ENCODE data around the gene TAF15.

The TAF15 gene

DNA sequence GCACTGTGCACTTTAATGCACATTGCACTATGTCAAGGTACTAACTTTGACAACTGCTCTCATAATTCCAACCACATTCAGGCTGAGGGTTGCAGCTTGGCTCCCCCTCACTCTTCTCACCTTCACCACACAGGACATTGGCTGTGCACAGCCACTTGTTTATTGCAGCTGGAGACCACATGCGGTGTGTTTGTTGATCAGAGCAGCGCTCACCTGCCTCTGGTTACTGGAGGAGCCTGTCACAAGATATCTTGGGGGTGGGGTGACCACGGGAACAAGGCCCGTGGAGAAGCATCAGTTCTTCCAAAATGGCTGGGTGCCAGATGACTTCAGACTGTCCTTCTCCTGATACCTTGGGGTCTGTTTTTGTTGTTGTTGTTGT, 81.5 kb downstream of the TAF15 start:
- TF ChIP-seq, protein P1, sequence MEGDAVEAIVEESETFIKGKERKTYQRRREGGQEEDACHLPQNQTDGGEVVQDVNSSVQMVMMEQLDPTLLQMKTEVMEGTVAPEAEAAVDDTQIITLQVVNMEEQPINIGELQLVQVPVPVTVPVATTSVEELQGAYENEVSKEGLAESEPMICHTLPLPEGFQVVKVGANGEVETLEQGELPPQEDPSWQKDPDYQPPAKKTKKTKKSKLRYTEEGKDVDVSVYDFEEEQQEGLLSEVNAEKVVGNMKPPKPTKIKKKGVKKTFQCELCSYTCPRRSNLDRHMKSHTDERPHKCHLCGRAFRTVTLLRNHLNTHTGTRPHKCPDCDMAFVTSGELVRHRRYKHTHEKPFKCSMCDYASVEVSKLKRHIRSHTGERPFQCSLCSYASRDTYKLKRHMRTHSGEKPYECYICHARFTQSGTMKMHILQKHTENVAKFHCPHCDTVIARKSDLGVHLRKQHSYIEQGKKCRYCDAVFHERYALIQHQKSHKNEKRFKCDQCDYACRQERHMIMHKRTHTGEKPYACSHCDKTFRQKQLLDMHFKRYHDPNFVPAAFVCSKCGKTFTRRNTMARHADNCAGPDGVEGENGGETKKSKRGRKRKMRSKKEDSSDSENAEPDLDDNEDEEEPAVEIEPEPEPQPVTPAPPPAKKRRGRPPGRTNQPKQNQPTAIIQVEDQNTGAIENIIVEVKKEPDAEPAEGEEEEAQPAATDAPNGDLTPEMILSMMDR (IDR thresholded peaks at IDR 0.05; ENCODE audit: low read depth, low read length, missing control alignments) = no peak
- no peak for DNase-seq (ENCODE audit: low read depth)
- no peak overlapping the region for H3K4me3 ChIP-seq (ENCODE audit: low read depth, low read length)

DNA sequence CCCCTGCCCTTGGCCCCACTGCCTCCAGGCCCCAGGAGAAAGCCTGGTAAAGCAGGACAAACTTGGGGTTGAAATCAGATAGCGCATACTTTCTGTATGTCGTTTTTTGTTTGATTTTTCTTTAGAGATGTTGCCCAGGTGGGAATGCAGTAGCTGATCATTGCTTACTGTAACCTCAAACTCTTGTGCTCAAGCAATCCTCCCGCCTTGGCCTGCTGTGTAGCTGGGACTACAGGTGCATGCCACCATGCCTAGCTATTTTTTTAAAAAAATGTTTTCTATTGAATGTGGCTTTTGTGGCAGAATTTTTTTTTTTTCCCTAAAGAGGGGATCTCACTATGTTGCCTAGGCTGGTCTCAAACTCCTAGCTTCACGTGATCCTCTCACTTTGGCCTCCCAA, 82.0 kb downstream of the TAF15 start:
- no peak for DNase-seq (ENCODE audit: low read depth)
- TF ChIP-seq, protein P1 (IDR thresholded peaks at IDR 0.05; ENCODE audit: low read depth, low read length, missing control alignments) = no peak

DNA sequence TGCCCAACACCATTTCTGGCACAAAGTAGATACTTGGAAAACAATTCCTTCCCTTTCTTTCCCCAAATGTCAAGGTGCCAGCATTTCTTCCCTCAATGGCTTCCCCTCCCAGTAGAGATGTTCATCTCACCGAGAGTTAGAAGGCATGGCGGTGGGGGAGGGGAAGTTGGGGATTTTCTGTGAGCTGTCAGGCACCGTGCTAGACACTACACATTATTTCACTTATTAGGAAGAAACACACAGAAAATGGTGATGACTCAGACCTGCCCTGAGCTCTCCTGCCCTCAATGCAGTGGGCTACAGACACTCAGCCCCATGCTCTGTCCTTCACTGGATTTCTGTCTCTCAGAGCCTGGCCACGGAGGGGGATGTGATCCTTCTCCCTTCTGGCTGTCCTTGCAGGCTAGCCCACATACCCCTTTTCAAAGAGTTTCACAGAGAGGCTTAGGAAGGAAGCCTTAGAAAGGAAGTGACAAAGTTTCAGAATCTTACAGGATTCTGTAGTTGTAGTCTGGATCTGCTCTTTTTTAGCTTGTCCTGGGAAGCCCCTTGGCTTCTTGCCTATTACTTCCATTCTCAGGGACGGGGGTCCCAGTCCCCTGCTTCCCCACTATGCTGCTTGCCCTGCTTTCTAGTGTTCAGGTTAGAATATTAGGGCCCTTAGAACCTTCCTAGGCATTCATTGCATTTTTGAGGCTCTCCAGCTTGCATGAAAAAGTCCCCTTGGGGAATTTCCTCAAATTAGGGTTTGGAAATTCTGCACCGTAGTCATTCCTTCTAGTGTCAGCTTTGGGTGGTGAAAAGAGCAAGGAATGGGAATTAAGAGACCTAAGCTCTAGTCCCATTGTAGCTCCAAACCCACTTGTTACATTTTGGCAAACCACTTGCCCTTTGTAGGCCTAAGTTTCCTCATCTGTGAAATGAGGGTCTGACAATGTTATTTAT, 83.1 kb downstream of the TAF15 start:
- TF ChIP-seq, protein P1 (IDR thresholded peaks at IDR 0.05; ENCODE audit: low read depth, low read length, missing control alignments) = no peak
- no peak overlapping the region for H3K4me3 ChIP-seq (ENCODE audit: low read depth, low read length)
- no peak for DNase-seq (ENCODE audit: low read depth)

More for the DNA sequence above, 82.0 kb downstream of the TAF15 start:
- H3K4me3 ChIP-seq (ENCODE audit: low read depth, low read length) = no peak overlapping the region

DNA sequence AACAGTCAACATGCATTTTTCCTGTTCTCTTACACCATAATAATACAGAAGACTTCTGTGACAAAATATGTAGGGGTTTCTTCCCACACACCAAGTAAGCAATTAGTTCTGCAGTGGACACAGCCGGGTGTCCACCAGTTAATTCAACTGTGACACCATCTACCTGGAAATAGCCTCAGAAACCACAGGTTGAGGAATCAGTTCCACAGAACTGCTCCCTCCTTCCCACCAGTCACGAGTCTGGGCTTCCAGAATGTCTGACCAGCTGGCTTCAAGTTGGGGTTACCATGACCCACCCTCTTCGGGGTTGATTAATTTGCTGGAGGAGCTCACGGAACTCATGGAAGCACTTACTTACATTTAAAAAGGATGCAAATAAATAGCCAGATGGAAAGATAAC, 84.5 kb downstream of the TAF15 start:
- DNase-seq (ENCODE audit: low read depth) = no peak
- TF ChIP-seq, protein P1 (IDR thresholded peaks at IDR 0.05; ENCODE audit: low read depth, low read length, missing control alignments) = no peak
- H3K4me3 ChIP-seq (ENCODE audit: low read depth, low read length) = no peak overlapping the region

DNA sequence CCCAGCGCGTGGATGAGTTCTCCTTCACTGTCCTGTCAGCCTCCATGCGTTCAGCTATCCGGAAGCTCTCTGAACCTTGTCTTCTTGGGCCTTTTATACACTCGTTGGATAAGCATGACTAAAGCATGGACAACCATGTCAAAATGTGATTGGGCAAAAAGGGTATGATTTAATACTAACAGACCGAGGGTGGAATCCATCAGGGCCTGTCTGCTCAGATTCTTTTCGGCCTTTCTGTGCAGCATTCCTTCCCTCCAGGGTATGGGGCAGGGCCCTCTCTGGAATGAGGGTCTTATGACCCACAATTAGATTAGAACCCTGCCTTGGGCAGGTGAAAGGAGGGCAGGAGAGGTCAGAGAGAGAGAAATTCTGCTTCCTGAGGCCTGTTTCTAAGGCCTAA, 84.9 kb downstream of the TAF15 start:
- DNase-seq (ENCODE audit: low read depth) = no peak
- H3K4me3 ChIP-seq (ENCODE audit: low read depth, low read length) = no peak overlapping the region
- TF ChIP-seq, protein P1 (IDR thresholded peaks at IDR 0.05; ENCODE audit: low read depth, low read length, missing control alignments) = no peak

DNA sequence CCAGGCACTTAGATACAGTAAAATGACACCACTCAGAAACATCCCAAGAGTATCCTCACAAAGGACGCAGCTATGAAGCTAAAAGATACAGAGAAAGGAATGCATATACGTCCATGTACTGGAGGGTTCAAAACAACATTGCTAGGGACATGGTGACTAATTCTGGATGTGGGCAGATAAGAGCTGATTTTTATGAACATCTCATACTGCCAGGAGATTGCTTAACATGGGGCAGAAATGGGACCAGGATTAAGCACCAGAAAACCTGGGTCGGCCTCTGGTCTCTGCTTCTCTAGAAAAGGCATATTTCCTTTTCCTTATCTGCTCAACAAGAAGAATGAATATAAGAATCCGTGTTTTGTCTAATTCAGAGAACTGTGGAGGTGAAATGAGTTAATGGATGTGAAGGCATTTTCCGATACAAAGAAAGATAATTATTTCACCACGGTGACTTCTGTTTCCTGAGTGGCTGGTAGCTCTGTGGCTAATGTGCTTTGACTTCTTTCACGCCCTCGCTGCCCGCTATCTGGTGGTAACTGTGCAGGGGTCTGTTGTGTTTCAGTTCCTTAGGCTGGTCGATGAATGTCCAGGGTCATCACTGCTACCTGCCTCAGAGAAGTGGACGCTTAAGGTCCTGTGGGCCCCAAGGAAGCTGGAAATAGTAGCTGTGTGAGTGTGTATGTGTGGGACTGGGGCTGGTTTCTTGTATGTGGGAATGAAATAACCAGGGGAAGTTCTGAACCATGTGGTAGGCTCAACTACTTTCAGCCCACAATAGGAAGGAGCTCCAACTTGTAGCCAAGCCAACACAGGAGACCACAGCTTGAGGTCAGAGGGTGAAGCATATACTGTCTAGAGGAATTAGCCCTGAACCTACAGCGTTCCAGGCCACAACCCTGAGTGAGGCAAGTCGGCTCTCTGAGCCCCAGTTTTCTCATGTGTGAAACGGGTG, 86.6 kb downstream of the TAF15 start:
- TF ChIP-seq, protein P1 (IDR thresholded peaks at IDR 0.05; ENCODE audit: low read depth, low read length, missing control alignments) = no peak
- no peak for DNase-seq (ENCODE audit: low read depth)
- H3K4me3 ChIP-seq (ENCODE audit: low read depth, low read length) = no peak overlapping the region

Measured in GM12864 (cell line).